Right lobe of liver (tissue), 6 donors: ENCODE measurements around the gene FCGR3B. TPM values are rescaled to one million over a fixed set of nuclear protein-coding genes. Genes with fewer than 3 reads are reported as not detected.
"Not testable (repeated sequence)": the region's sequence is repeated elsewhere in the genome, so short reads cannot be mapped to it uniquely, and the experiment has no call there.

Source experiments
- ATAC-seq, 4 donors: fragments of 200-7000 bp; cut with Tn5 transposase; one replicate each; pipeline ENCODE4 v1.9.1; 2020; ENCODE audit warnings: mild to moderate bottlenecking in 4 of 4, moderate library complexity in 4 of 4
- DNase-seq, 3 donors: peaks; one replicate each; pipeline ENCODE4 v3.0.0-alpha.2; 2020
- H3K27ac ChIP-seq, 3 donors: fragments of 200-600 bp; one replicate each; pipeline ENCODE4 v1.8.0; 2022
- H3K27me3 ChIP-seq, 2 donors: fragments of 200-600 bp; one replicate each; pipeline ENCODE4 v1.8.0; 2022
- H3K36me3 ChIP-seq, 4 donors: fragments of 200-600 bp; sonication (generic) in 1 of 4; one replicate each; pipeline versions ENCODE4 v1.5.1 to v1.8.0; 2017 to 2022; ENCODE audit warnings: control low read depth in 1 of 4
- H3K4me1 ChIP-seq, 4 donors: fragments of 200-600 bp; sonication (generic) in 1 of 4; one replicate each; pipeline versions ENCODE4 v1.5.1 to v1.8.0; 2017 to 2022; ENCODE audit warnings: control low read depth in 1 of 4
- H3K4me3 ChIP-seq, 3 donors: fragments of 200-600 bp; one replicate each; pipeline ENCODE4 v1.8.0; 2022
- H3K9me3 ChIP-seq, 4 donors: fragments of 200-600 bp; sonication (generic) in 1 of 4; one replicate each; pipeline versions ENCODE4 v1.5.1 to v1.8.0; 2017 to 2022; ENCODE audit warnings: control low read depth in 1 of 4
- WGBS: methylation state at CpG from one replicate; pipeline ENCODE4 v1.1.6; 2018; ENCODE audit warnings: low coverage, low lambda C conversion rate; ENCODE audit not compliant: insufficient coverage; ENCODE audit errors: missing lambda C conversion rate; 5-methylcytosine and 5-hydroxymethylcytosine counted together
- intact Hi-C, 2 donors: fragments of 100-400 bp; cut with DNase I; formaldehyde crosslinking; loops; one replicate each; pipeline versions ENCODE4 v1.11.2 to v1.14.1; 2022
- total RNA-seq, 6 experiments: library from RNA; depleted of rRNA in 2 of 6; stranded (reverse); fragments of >200 nt in 2 of 6; fragmentation: NEBNext Ultra II Directional in 3 of 6; extraction: Animal tissue kit (Norgen Biotek cat#: 25700) in 3 of 6; gene quantifications; one replicate each; pipeline versions ENCODE4 v1.1.0 to v1.2.4, GENCODE V29; 2016 to 2023
- donor health status: DM: no; HTN: yes; CAD: no.
- donor health status: DM: no; HTN: no; CAD: no.
- donor health status: DM: no; HTN: no; CAD: no.
- donor health status: DM: no; HTN: yes; CAD: no.
- donor health status: DM: no; HTN: yes; CAD: no.

The FCGR3B gene
- total RNA-seq, 6 experiments from 2014 or later = 1.7 to 14.3 (median 3.6) TPM

GRCh38 chr1:161630128-161630742 is 741 bp downstream of the FCGR3B start:
- DNase-seq, H3K27me3 ChIP-seq, H3K27ac ChIP-seq, H3K4me3 ChIP-seq, H3K4me1 ChIP-seq, H3K9me3 ChIP-seq, intact Hi-C loops, H3K36me3 ChIP-seq: not testable (repeated sequence)
- peak; percentile 71 to 82 (median 74) for ATAC-seq
- 50% methylated on average over 1 of the region's 2 CpGs for WGBS

GRCh38 chr1:161626445-161627146 is 4.4 kb downstream of the FCGR3B start:
- DNase-seq, H3K36me3 ChIP-seq, H3K4me3 ChIP-seq, H3K4me1 ChIP-seq, intact Hi-C loops, H3K27me3 ChIP-seq, H3K27ac ChIP-seq, H3K9me3 ChIP-seq: not testable (repeated sequence)
- WGBS = 64% methylated on average over 9 of the region's 10 CpGs
- peak in 1 of 4 donors; percentile 16 for ATAC-seq

GRCh38 chr1:161624605-161625004 is 6.4 kb downstream of the FCGR3B start:
- H3K27ac ChIP-seq, H3K27me3 ChIP-seq, H3K36me3 ChIP-seq, H3K4me1 ChIP-seq, DNase-seq, H3K4me3 ChIP-seq, intact Hi-C loops, H3K9me3 ChIP-seq, ATAC-seq: not testable (repeated sequence)
- WGBS = no CpG with 5 or more reads among the region's 1 CpG

- H3K9me3 ChIP-seq, DNase-seq, H3K27ac ChIP-seq, H3K4me1 ChIP-seq, H3K27me3 ChIP-seq, intact Hi-C loops, H3K4me3 ChIP-seq, H3K36me3 ChIP-seq: not testable (repeated sequence)
- peak; percentile 26 to 57 (median 34) for ATAC-seq
- 52% methylated on average over 4 of the region's 6 CpGs for WGBS
Measured at GRCh38 chr1:161623401-161624051, 7.5 kb downstream of the FCGR3B start.

- Histone ChIP-seq H3K4me3 (peak overlapping the region in 1 of 3 donors; percentile 19), H3K27ac (peak overlapping the region in 2 of 3 donors; percentile 4 to 33)
- H3K4me1 ChIP-seq, DNase-seq, H3K36me3 ChIP-seq, H3K9me3 ChIP-seq, H3K27me3 ChIP-seq, intact Hi-C loops: not testable (repeated sequence)
- 41% methylated on average over 5 of the region's 8 CpGs for WGBS
- peak; percentile 16 to 38 (median 24) for ATAC-seq
Measured at GRCh38 chr1:161622054-161622453, 8.9 kb downstream of the FCGR3B start.

GRCh38 chr1:161621181-161622000 is 9.6 kb downstream of the FCGR3B start:
- ATAC-seq (peak in 3 of 4 donors; percentile 37 to 59 (median 51)), DNase-seq (peak in 1 of 3 donors; percentile 38)
- intact Hi-C loops, H3K9me3 ChIP-seq, H3K4me1 ChIP-seq, H3K27me3 ChIP-seq, H3K36me3 ChIP-seq: not testable (repeated sequence)
- Histone ChIP-seq H3K4me3 (peak overlapping the region in 2 of 3 donors; percentile 9 to 19), H3K27ac (peak overlapping the region in 2 of 3 donors; percentile 4 to 33)
- 4% methylated on average over 30 of the region's 41 CpGs for WGBS

GRCh38 chr1:161620399-161620798 is 10.6 kb downstream of the FCGR3B start:
- ATAC-seq, intact Hi-C loops, H3K27me3 ChIP-seq, H3K4me3 ChIP-seq, H3K9me3 ChIP-seq, H3K36me3 ChIP-seq, H3K27ac ChIP-seq, DNase-seq, H3K4me1 ChIP-seq: not testable (repeated sequence)
- WGBS = 84% methylated on average over 7 of the region's 7 CpGs

GRCh38 chr1:161618517-161618916 is 12.5 kb downstream of the FCGR3B start:
- WGBS = 89% methylated on average over 4 of the region's 4 CpGs
- H3K27me3 ChIP-seq, ATAC-seq, H3K4me3 ChIP-seq, H3K9me3 ChIP-seq, H3K4me1 ChIP-seq, H3K36me3 ChIP-seq, H3K27ac ChIP-seq, intact Hi-C loops, DNase-seq: not testable (repeated sequence)

GRCh38 chr1:161616417-161616816 is 14.6 kb downstream of the FCGR3B start:
- H3K27me3 ChIP-seq, H3K4me1 ChIP-seq, DNase-seq, H3K36me3 ChIP-seq, H3K9me3 ChIP-seq, intact Hi-C loops, ATAC-seq, H3K27ac ChIP-seq, H3K4me3 ChIP-seq: not testable (repeated sequence)
- 77% methylated on average over 8 of the region's 30 CpGs for WGBS

- 14% methylated on average over 1 of the region's 6 CpGs for WGBS
Measured at GRCh38 chr1:161613142-161613514, 17.8 kb downstream of the FCGR3B start.

More at GRCh38 chr1:161613142-161613514, 17.8 kb downstream of the FCGR3B start:
- DNase-seq, H3K27me3 ChIP-seq, H3K27ac ChIP-seq, H3K4me3 ChIP-seq, H3K4me1 ChIP-seq, ATAC-seq, H3K9me3 ChIP-seq, H3K36me3 ChIP-seq, intact Hi-C loops: not testable (repeated sequence)
